K562 (cell line): ENCODE data around the gene AQR. TPM values are rescaled to one million over a fixed set of nuclear protein-coding genes. Genes with fewer than 3 reads are reported as not detected.

Source experiments
- ATAC-seq: fragments of 200-7000 bp; cut with Tn5 transposase; 3 replicates; pipeline ENCODE4 v1.9.1; 2020; ENCODE audit warnings: moderate library complexity
- BruUV-seq: library from RNA; stranded (reverse); fragments of 400-500 nt; replicated peaks from 2 replicates; lab custom pipeline; 2021; lab: Mats Ljungman, UMichigan
- CTCF ChIA-PET: fragments of 300-600 bp; formaldehyde crosslinking; extraction: SDS; loops from one replicate; lab custom pipeline; 2021; ENCODE audit warnings: low intra/inter-chr PET ratio; lab: Yijun Ruan, JAX
- POLR2A ChIA-PET: fragments of 300-600, 350-650 bp; sonication (Branson Sonifier 250); formaldehyde crosslinking; extraction: SDS; loops from one replicate; lab custom pipeline; 2021; ENCODE audit warnings: antibody characterized with exemption, inconsistent platforms; lab: Yijun Ruan, JAX
- DNase-seq, 4 experiments: peaks; one replicate each; pipeline versions ENCODE4 v3.0.0 to v3.0.0-alpha.2; 2011 to 2018; ENCODE audit warnings: low spot score in 3 of 4, mixed read lengths in 3 of 4; ENCODE audit errors: extremely low read depth in 1 of 4
- FAIRE-seq: peaks from 2 replicates; lab custom pipeline; 2011; peaks lifted over from hg19 to GRCh38; lab: Jason Lieb, UNC
- H2AFZ ChIP-seq: 2 replicates; pipeline ENCODE4 v1.6.0; 2011; ENCODE audit warnings: low read depth, low read length, control low read depth, inconsistent platforms
- H3K27ac ChIP-seq: fragments of 200-600 bp; 3 replicates; pipeline ENCODE4 v1.8.0; 2011; ENCODE audit warnings: low read depth, mild to moderate bottlenecking, control low read depth, inconsistent platforms, low read length, moderate library complexity, mixed read lengths; ENCODE audit errors: extremely low read depth
- H3K27me3 ChIP-seq, 2 experiments: fragments of 300-600 bp in 1 of 2; 2 replicates in 1 of 2; 3 replicates in 1 of 2; pipeline versions ENCODE4 v1.6.0 to v1.8.0; 2011; ENCODE audit warnings: inconsistent platforms in 2 of 2, low read length in 2 of 2, mild to moderate bottlenecking in 1 of 2, mixed read lengths in 1 of 2, moderate library complexity in 1 of 2; ENCODE audit not compliant: control insufficient read depth in 2 of 2, insufficient read depth in 2 of 2
- H3K36me3 ChIP-seq: fragments of 300-600 bp; 3 replicates; pipeline ENCODE4 v1.8.0; 2011; ENCODE audit warnings: mild to moderate bottlenecking, low read length, inconsistent platforms; ENCODE audit not compliant: control insufficient read depth, insufficient read depth
- H3K4me1 ChIP-seq, 2 experiments: fragments of 200-600 bp in 1 of 2; replicated peaks in 1 of 2; 2 replicates in 1 of 2; 3 replicates in 1 of 2; pipeline versions ENCODE4 v1.5.1 to v1.8.0; 2011; ENCODE audit warnings: inconsistent platforms in 2 of 2, low read length in 2 of 2, mild to moderate bottlenecking in 1 of 2, mixed read lengths in 1 of 2, moderate library complexity in 1 of 2; ENCODE audit not compliant: control insufficient read depth in 2 of 2, insufficient read depth in 2 of 2
- H3K4me2 ChIP-seq: 2 replicates; pipeline ENCODE4 v1.6.1; 2011; ENCODE audit warnings: low read length, control low read depth, inconsistent platforms, mixed read lengths; ENCODE audit not compliant: insufficient read depth
- H3K4me3 ChIP-seq: fragments of 200-600 bp; sonication (generic), shearing (Covaris generic); 2 replicates; pipeline ENCODE4 v1.5.1; 2016; ENCODE audit warnings: control low read depth, inconsistent platforms
- H3K79me2 ChIP-seq: fragments of 200-600 bp; 3 replicates; pipeline ENCODE4 v1.8.0; 2011; ENCODE audit warnings: low read length, inconsistent platforms; ENCODE audit not compliant: control insufficient read depth, insufficient read depth
- H3K9ac ChIP-seq, 2 experiments: 2 replicates each; pipeline versions ENCODE4 v1.6.0 to v1.6.1; 2011; ENCODE audit warnings: low read depth in 2 of 2, low read length in 2 of 2, control low read depth in 1 of 2, inconsistent platforms in 1 of 2, mild to moderate bottlenecking in 1 of 2, mixed read lengths in 1 of 2; ENCODE audit not compliant: insufficient read depth in 1 of 2
- H3K9me1 ChIP-seq: one replicate; pipeline ENCODE4 v1.6.0; 2011; ENCODE audit warnings: inconsistent platforms, mild to moderate bottlenecking, low read length, moderate library complexity; ENCODE audit not compliant: control insufficient read depth, insufficient read depth
- H3K9me3 ChIP-seq: replicated peaks from 2 replicates; pipeline ENCODE4 v1.5.1; 2011; ENCODE audit warnings: low read depth, low read length, inconsistent platforms; ENCODE audit not compliant: control insufficient read depth, insufficient read depth
- H4K20me1 ChIP-seq: replicated peaks from 2 replicates; pipeline ENCODE4 v1.6.1; 2011; ENCODE audit warnings: low read length, inconsistent platforms, mixed read lengths; ENCODE audit not compliant: control insufficient read depth, insufficient read depth
- ATF3 ChIP-seq, 2 experiments: fragments of 450-650 bp in 1 of 2; sonication (generic) in 1 of 2; formaldehyde crosslinking in 1 of 2; IDR thresholded peaks in 1 of 2; conservative IDR thresholded peaks in 1 of 2; 2 replicates each; pipeline versions ENCODE4 v1.6.1 to v1.8.1; 2016 to 2023; ENCODE audit warnings: mild to moderate bottlenecking in 2 of 2, moderate library complexity in 2 of 2, inconsistent platforms in 1 of 2, missing genetic modification reagents in 1 of 2
- FOSL1 ChIP-seq: fragments of 200-800 bp; sonication (Bioruptor generic); conservative IDR thresholded peaks from 2 replicates; pipeline ENCODE4 v1.6.1; 2016; ENCODE audit warnings: missing genetic modification characterization, missing compliant biosample characterization
- KLF6 ChIP-seq: fragments of 250-450 bp; sonication (Bioruptor Pico); IDR thresholded peaks from 2 replicates; pipeline ENCODE4 v1.4.0; 2020; ENCODE audit warnings: mild to moderate bottlenecking, moderate library complexity, borderline replicate concordance
- WGBS: fragments of 100-300 bp; shearing (Covaris generic); methylation state at CpG from one replicate; pipeline ENCODE4 v1.1.6; 2016; ENCODE audit warnings: low coverage, mixed read lengths; ENCODE audit not compliant: insufficient coverage; ENCODE audit errors: missing lambda C conversion rate; 5-methylcytosine and 5-hydroxymethylcytosine counted together
- in situ Hi-C: fragments of 300-500 bp; cut with MboI; formaldehyde crosslinking; loops from 4 replicates; pipeline ENCODE4 v1.15.0; 2018; ENCODE audit warnings: inconsistent platforms, mixed read lengths
- intact Hi-C: fragments of 100-400 bp; cut with micrococcal nuclease; formaldehyde crosslinking; loops from 2 replicates; pipeline ENCODE4 v1.14.2; 2022
- polyA plus RNA-seq, 8 experiments: library from polyadenylated mRNA; depleted of rRNA in 4 of 8; stranded (reverse) in 5 of 8; unstranded in 3 of 8; fragments of >200 nt; fragmentation: Nextera tagmentation in 2 of 8; fragmentation: Illumina TruSeq in 1 of 8; extraction: Ambion mirVana in 2 of 8; extraction: Trizol in 1 of 8; gene quantifications; 2 replicates each; pipeline versions ENCODE4 v1.2.1 to v1.2.3, GENCODE V29; 2011 to 2014; ENCODE audit warnings: inconsistent platforms in 1 of 8, missing spikeins in 1 of 8
- total RNA-seq, 7 experiments: library from RNA; depleted of rRNA in 6 of 7; stranded (reverse); fragments of >200 nt in 6 of 7; fragmentation: Illumina TruSeq in 2 of 7; extraction: Trizol in 2 of 7; gene quantifications; 2 replicates each; pipeline versions ENCODE4 v1.2.1 to v1.2.3, GENCODE V29; 2011 to 2021; ENCODE audit warnings: low replicate concordance in 1 of 7

Gene AQR
- total and polyA plus RNA-seq, 9 of the 15 experiments (the other 6 are each of a cell fraction or from before 2014, with no cell fraction given), result 22.0 to 62.9 (median 39.3) TPM

- Histone ChIP-seq H3K27me3 (no peaks in the 10 kb centered on the region), H4K20me1 (no peaks in the 10 kb centered on the region), H3K4me3 (no peak overlapping the region), H3K9me1 (no peaks in the 10 kb centered on the region), H3K9me3 (no peaks in the 10 kb centered on the region), H3K27ac (peak overlapping the region; percentile 49; the same call in 1 of the 3 replicates), H2AFZ (peak overlapping the region; percentile 49), H3K36me3 (no peaks in the 10 kb centered on the region), H3K9ac (no peak overlapping the region), H3K4me2 (no peak overlapping the region; the same call in 1 of the 2 replicates), H3K4me1 (peaks cover 0 to 8% of the 10 kb centered on the region in 2 experiments; a peak in 2 of 5 replicates), H3K79me2 (peaks cover 3% of the 10 kb centered on the region; the same call in 2 of the 3 replicates)
- 54% methylated on average over 6 of the region's 6 CpGs for whole genome bisulfite sequencing
- in situ Hi-C loops, result no loop called here
- FAIRE-seq, result no peak
- no TSS peak for BruUV-seq
- DNase-seq, result peak in 3 of 4 experiments; percentile 19 to 49 (median 38)
- no peak; the same call in 2 of the 3 replicates for ATAC-seq
- CTCF ChIA-PET, result no interaction called here
- TF ChIP-seq KLF6 (CRISPR knock-in tag) (no peak), FOSL1 (tag) (peak; percentile 42), ATF3 (IDR thresholded peaks at IDR 0.05) (0 out of 2 replicates have a peak, but pooled peaks have one; percentile 16), ATF3 (CRISPR knock-in tag; conservative IDR thresholded peaks at IDR 0.05) (no peak)
- intact Hi-C loops, result no loop called here
- POLR2A ChIA-PET, result interaction anchor here (0.7 to 1.0 kb wide), 2 partner anchors 24 to 25 kb away, joined by 3 read pairs; partner anchors contain the start of gene AQR
Measured at GRCh38 chr15:34993412-34993811, 23.9 kb upstream of the AQR start.
